Spleen (tissue), 11 donors: ENCODE results near the gene NRXN3. TPM values are rescaled to one million over a fixed set of nuclear protein-coding genes. Genes with fewer than 3 reads are reported as not detected.

ENCODE experiments used
- DNase-seq: peaks from one replicate; pipeline ENCODE4 v3.0.0-alpha.2; 2020
- H3K27ac ChIP-seq, 8 donors: fragments of 200-600 bp; sonication (generic) in 7 of 8; 1 replicate in 4 of 8; 2 replicates in 4 of 8; pipeline versions ENCODE4 v1.5.0 to v1.8.0; 2016 to 2021; ENCODE audit warnings: inconsistent platforms in 4 of 8, mild to moderate bottlenecking in 4 of 8, moderate library complexity in 1 of 8
- H3K27me3 ChIP-seq, 7 donors: fragments of 200-600 bp; sonication (generic) in 6 of 7; replicated peaks in 1 of 7; 1 replicate in 4 of 7; 2 replicates in 3 of 7; pipeline versions ENCODE4 v1.5.0 to v1.8.0; 2016 to 2021; ENCODE audit warnings: inconsistent platforms in 3 of 7, mild to moderate bottlenecking in 1 of 7
- H3K36me3 ChIP-seq, 6 donors: fragments of 200-600 bp; sonication (generic) in 5 of 6; 1 replicate in 4 of 6; 2 replicates in 2 of 6; pipeline versions ENCODE4 v1.5.0 to v1.8.0; 2016 to 2021; ENCODE audit warnings: inconsistent platforms in 2 of 6
- H3K4me1 ChIP-seq, 6 donors: fragments of 200-600 bp; sonication (generic) in 5 of 6; 1 replicate in 3 of 6; 2 replicates in 3 of 6; pipeline versions ENCODE4 v1.5.0 to v1.8.0; 2016 to 2021; ENCODE audit warnings: inconsistent platforms in 3 of 6
- H3K4me3 ChIP-seq, 8 donors: fragments of 200-600 bp; sonication (generic) in 7 of 8; 1 replicate in 4 of 8; 2 replicates in 4 of 8; pipeline versions ENCODE4 v1.5.0 to v1.8.0; 2016 to 2021; ENCODE audit warnings: inconsistent platforms in 4 of 8, mild to moderate bottlenecking in 4 of 8, moderate library complexity in 2 of 8
- H3K9me3 ChIP-seq, 8 donors: fragments of 200-600 bp; sonication (generic) in 7 of 8; 1 replicate in 4 of 8; 2 replicates in 4 of 8; pipeline versions ENCODE4 v1.5.0 to v1.8.0; 2016 to 2021; ENCODE audit warnings: inconsistent platforms in 4 of 8
- CTCF ChIP-seq, 11 experiments: fragments of 200-600 bp in 7 of 11; fragments of 450-650 bp in 4 of 11; sonication (generic) in 4 of 11; IDR thresholded peaks in 8 of 11; conservative IDR thresholded peaks in 3 of 11; 1 replicate in 7 of 11; 2 replicates in 4 of 11; pipeline versions ENCODE4 v1.4.0 to v1.8.0; 2016 to 2021; ENCODE audit warnings: antibody characterized with exemption in 11 of 11, inconsistent platforms in 4 of 11, mild to moderate bottlenecking in 1 of 11
- POLR2A ChIP-seq, 3 donors: fragments of 450-650 bp; IDR thresholded peaks; one replicate each; pipeline ENCODE4 v1.5.1; 2017; ENCODE audit warnings: antibody characterized with exemption in 3 of 3, mild to moderate bottlenecking in 1 of 3
- POLR2AphosphoS5 ChIP-seq, 3 donors: sonication (generic); formaldehyde crosslinking; IDR thresholded peaks; one replicate each; pipeline ENCODE4 v1.5.1; 2017; ENCODE audit warnings: antibody characterized with exemption in 3 of 3
- WGBS, 5 donors: extraction: QIAGEN DNeasy Blood & Tissue Kit in 3 of 5; methylation state at CpG; one replicate each; pipeline versions ENCODE4 v1.1.5 to v1.1.7; 2013 to 2018; 5-methylcytosine and 5-hydroxymethylcytosine counted together
- intact Hi-C: fragments of 100-400 bp; cut with DNase I; formaldehyde crosslinking; loops from one replicate; pipeline ENCODE4 v1.15.0; 2023; ENCODE audit warnings: low total_unique reads
- polyA plus RNA-seq, 3 donors: library from polyadenylated mRNA; stranded (reverse); fragments of 200-250 nt; gene quantifications; one replicate each; pipeline ENCODE4 v1.2.1, GENCODE V29; 2013
- total RNA-seq, 7 donors: library from RNA; depleted of rRNA in 3 of 7; stranded (reverse); fragments of >200 nt in 3 of 7; fragmentation: NEBNext Ultra II Directional in 4 of 7; extraction: Animal tissue kit (Norgen Biotek cat#: 25700) in 4 of 7; gene quantifications; one replicate each; pipeline versions ENCODE4 v1.1.0 to v1.2.1, GENCODE V29; 2016 to 2021
- donor health status: healthy with polysubstance abuse.
- donor health status: DM: no; HTN: no; CAD: no; lungs with moderate emphysema.
- donor health status: DM: no; HTN: no; CAD: no.
- donor health status: Bipolar disorder and iron deficiency.
- donor health status: healthy.
- donor health status: DM: no; HTN: no; CAD: no.
- donor health status: DM: yes; HTN: yes; CAD: no.

NRXN3 gene
- total and polyA plus RNA-seq, 10 donors = 0.21 to 11.5 (median 1.6) TPM

- no peaks in the 10 kb centered on the region for H3K36me3 ChIP-seq
- no peak overlapping the region for H3K4me3 ChIP-seq
- TF ChIP-seq POLR2AphosphoS5 (IDR thresholded peaks at IDR 0.05) (no peak), POLR2A (IDR thresholded peaks at IDR 0.05) (no peak), CTCF (IDR thresholded peaks at IDR 0.05 in 8 of 11, conservative IDR thresholded peaks at IDR 0.05 in 3 of 11) (no peak)
- intact Hi-C loops = no loop called here
- no peaks in the 10 kb centered on the region for H3K9me3 ChIP-seq
- no peaks in the 10 kb centered on the region for H3K4me1 ChIP-seq
- H3K27me3 ChIP-seq = peaks cover 0 to 7% (median 0%) of the 10 kb centered on the region in 7 donors
- 71 to 90% (median 82%) methylated on average over 1 of the region's 1 CpG for WGBS, 5 donors
- no peak overlapping the region for H3K27ac ChIP-seq
- no peak for DNase-seq
Measured at GRCh38 chr14:78652727-78653126, 482.6 kb downstream of the NRXN3 start.

- 0 to 97% (median 78%) methylated on average over 1 of the region's 1 CpG for WGBS, 5 donors
- H3K9me3 ChIP-seq = no peaks in the 10 kb centered on the region
Measured at GRCh38 chr14:78653173-78653572, 483.0 kb downstream of the NRXN3 start.

GRCh38 chr14:78657451-78657850, 487.3 kb downstream of the NRXN3 start:
- no peak overlapping the region for H3K27ac ChIP-seq
- intact Hi-C loops = no loop called here

More at GRCh38 chr14:78653173-78653572, 483.0 kb downstream of the NRXN3 start:
- Histone ChIP-seq H3K4me3 (no peak overlapping the region), H3K4me1 (no peaks in the 10 kb centered on the region), H3K27ac (no peak overlapping the region), H3K36me3 (no peaks in the 10 kb centered on the region), H3K27me3 (peaks cover 0 to 7% (median 0%) of the 10 kb centered on the region in 7 donors)
- no peak for TF ChIP-seq CTCF (IDR thresholded peaks at IDR 0.05 in 8 of 11, conservative IDR thresholded peaks at IDR 0.05 in 3 of 11)
- TF ChIP-seq POLR2AphosphoS5 (IDR thresholded peaks at IDR 0.05) = no peak
- TF ChIP-seq POLR2A (IDR thresholded peaks at IDR 0.05) = no peak
- intact Hi-C loops = no loop called here
- DNase-seq = no peak

GRCh38 chr14:78664841-78665240, 494.7 kb downstream of the NRXN3 start:
- H3K4me1 ChIP-seq = no peaks in the 10 kb centered on the region
- H3K36me3 ChIP-seq = no peaks in the 10 kb centered on the region
- 55 to 83% (median 69%) methylated on average over 1 of the region's 1 CpG for WGBS, 5 donors
- H3K27ac ChIP-seq = no peak overlapping the region
- H3K27me3 ChIP-seq = no peaks in the 10 kb centered on the region
- intact Hi-C loops = no loop called here
- H3K9me3 ChIP-seq = peaks cover 0 to under 1% (median 0%) of the 10 kb centered on the region in 8 donors
- H3K4me3 ChIP-seq = no peak overlapping the region
- DNase-seq = no peak
- TF ChIP-seq CTCF (IDR thresholded peaks at IDR 0.05 in 8 of 11, conservative IDR thresholded peaks at IDR 0.05 in 3 of 11) (no peak), POLR2A (IDR thresholded peaks at IDR 0.05) (no peak)

More at GRCh38 chr14:78657451-78657850, 487.3 kb downstream of the NRXN3 start:
- Histone ChIP-seq H3K27me3 (no peaks in the 10 kb centered on the region), H3K4me3 (no peak overlapping the region), H3K9me3 (no peaks in the 10 kb centered on the region), H3K36me3 (no peaks in the 10 kb centered on the region), H3K4me1 (no peaks in the 10 kb centered on the region)
- WGBS, 5 donors = 77 to 87% (median 85%) methylated on average over 4 of the region's 4 CpGs
- DNase-seq = no peak
- TF ChIP-seq POLR2AphosphoS5 (IDR thresholded peaks at IDR 0.05) (no peak), POLR2A (IDR thresholded peaks at IDR 0.05) (no peak), CTCF (IDR thresholded peaks at IDR 0.05 in 8 of 11, conservative IDR thresholded peaks at IDR 0.05 in 3 of 11) (no peak)
